ENCODE data around the gene KLK4.
"Not testable (repeated sequence)": the region's sequence is repeated elsewhere in the genome, so short reads cannot be mapped to it uniquely, and the experiment has no call there.

The KLK4 gene

DNA sequence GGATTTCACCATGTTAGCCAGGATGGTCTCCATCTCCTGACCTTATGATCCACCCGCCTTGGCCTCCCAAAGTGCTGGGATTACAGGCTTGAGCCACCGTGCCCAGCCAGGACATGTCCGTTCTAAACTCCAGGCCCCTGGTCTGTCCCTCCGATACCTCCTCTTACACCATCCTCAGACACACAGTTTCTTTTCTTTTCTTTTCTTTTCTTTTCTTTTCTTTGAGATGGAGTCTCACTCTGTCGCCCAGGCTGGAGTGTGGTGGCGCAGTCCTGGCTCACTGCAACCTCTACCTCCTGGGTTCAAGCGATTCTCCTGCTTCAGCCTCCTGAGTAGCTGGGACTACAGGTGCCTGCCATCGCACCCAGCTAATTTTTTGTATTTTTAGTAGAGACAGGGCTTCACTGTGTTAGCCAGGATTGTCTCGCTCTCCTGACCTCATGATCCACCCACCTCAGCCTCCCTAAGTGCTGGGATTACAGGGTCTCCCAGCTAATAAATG, 15.1 kb downstream of the KLK4 start:
- not testable (repeated sequence) for H3K18ac ChIP-seq (ENCODE audit: low read depth in 1 of 2, low read length in 2 of 2); H3K36me3 ChIP-seq (ENCODE audit: control insufficient read depth in 1 of 2, insufficient read depth in 2 of 2, low read depth in 1 of 2, low read length in 2 of 2); H3K14ac ChIP-seq (ENCODE audit: low read length in 2 of 2); H3K4me3 ChIP-seq (ENCODE audit: insufficient read depth in 1 of 2, low read depth in 1 of 2, low read length in 2 of 2); H2BK5ac ChIP-seq (ENCODE audit: low read depth, low read length, poor library complexity, severe bottlenecking); H3K4ac ChIP-seq (ENCODE audit: low read depth in 1 of 2, low read length in 2 of 2); H4K8ac ChIP-seq (ENCODE audit: low read length); H3K27me3 ChIP-seq (ENCODE audit: control insufficient read depth in 1 of 2, insufficient read depth in 1 of 2, low read length in 2 of 2); H2AFZ ChIP-seq (ENCODE audit: low read depth, low read length); H3K79me1 ChIP-seq (replicated peaks; ENCODE audit: low read length, poor library complexity, severe bottlenecking); H2BK15ac ChIP-seq (ENCODE audit: low read depth, poor library complexity, severe bottlenecking); H3K9me3 ChIP-seq (ENCODE audit: control insufficient read depth, low read length); DNase-seq; H3K27ac ChIP-seq (ENCODE audit: low read length, poor library complexity, severe bottlenecking); H2BK120ac ChIP-seq (ENCODE audit: low read depth, low read length); H3K23ac ChIP-seq (ENCODE audit: low read length in 2 of 2); H2BK12ac ChIP-seq (ENCODE audit: low read length in 2 of 2); H3K4me2 ChIP-seq (ENCODE audit: low read length, poor library complexity, severe bottlenecking); H4K91ac ChIP-seq (ENCODE audit: low read length); H3K4me1 ChIP-seq (ENCODE audit: control insufficient read depth, insufficient read depth, low read depth, low read length); H2AK5ac ChIP-seq (ENCODE audit: low read length, severe bottlenecking)
- H3K9ac ChIP-seq (ENCODE audit: low read length) = peak overlapping the region; percentile 21
- WGBS = 84% methylated on average over 9 of the region's 9 CpGs

DNA sequence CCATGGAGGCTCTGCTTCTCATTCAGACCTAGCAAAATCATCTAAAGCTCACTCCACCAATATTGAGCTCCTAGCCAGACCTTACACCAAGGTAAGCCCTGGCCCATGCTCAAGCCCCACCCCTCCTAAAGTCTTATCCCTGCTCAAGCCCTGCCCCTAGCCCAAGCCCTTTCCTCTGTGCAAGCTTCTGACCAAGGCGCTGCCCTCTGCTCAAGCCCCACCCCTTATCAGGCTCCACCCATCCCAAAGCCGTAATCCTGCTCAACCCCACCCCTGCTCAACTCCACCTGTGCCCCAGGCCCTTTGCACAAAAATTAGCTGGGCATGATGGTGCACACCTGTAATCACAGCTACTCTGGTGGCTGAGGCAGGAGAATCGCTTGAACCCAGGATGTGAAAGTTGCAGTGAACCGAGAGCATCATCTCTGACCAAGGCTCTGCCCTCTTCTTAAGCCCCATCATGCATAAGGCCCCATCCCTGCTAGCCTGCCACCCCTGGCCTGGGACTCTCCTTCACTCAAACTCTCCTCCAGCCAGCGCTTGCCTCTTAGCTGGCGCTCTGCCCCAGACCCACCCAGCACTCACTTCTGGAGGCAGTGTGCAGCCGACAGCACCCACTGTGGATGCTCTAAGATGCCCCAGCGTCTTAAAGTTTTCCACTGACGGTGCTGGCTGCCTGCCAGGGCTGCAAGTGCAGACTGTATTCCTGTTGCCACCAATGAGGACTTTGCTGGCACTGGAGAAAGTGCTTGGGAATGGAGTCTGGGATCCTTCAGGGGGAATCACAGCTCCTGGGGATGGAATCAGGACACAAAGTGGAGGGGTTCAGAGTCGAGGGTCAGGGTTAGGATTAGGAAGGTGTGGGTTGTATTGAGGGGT, 16.5 kb downstream of the KLK4 start:
- no peak overlapping the region for H2BK15ac ChIP-seq (ENCODE audit: low read depth, poor library complexity, severe bottlenecking)
- no peaks in the 10 kb centered on the region for H3K79me1 ChIP-seq (replicated peaks; ENCODE audit: low read length, poor library complexity, severe bottlenecking)
- H4K8ac ChIP-seq (ENCODE audit: low read length) = no peak overlapping the region
- no peak overlapping the region for H3K9ac ChIP-seq (ENCODE audit: low read length)
- H3K27ac ChIP-seq (ENCODE audit: low read length, poor library complexity, severe bottlenecking) = no peak overlapping the region
- DNase-seq = no peak
- H2AFZ ChIP-seq (ENCODE audit: low read depth, low read length) = no peak overlapping the region
- no peak overlapping the region for H3K4me2 ChIP-seq (ENCODE audit: low read length, poor library complexity, severe bottlenecking)
- H3K27me3 ChIP-seq (ENCODE audit: control insufficient read depth in 1 of 2, insufficient read depth in 1 of 2, low read length in 2 of 2) = no peaks in the 10 kb centered on the region
- H3K4me3 ChIP-seq (ENCODE audit: insufficient read depth in 1 of 2, low read depth in 1 of 2, low read length in 2 of 2) = no peak overlapping the region
- H2BK120ac ChIP-seq (ENCODE audit: low read depth, low read length) = no peak overlapping the region
- H2AK5ac ChIP-seq (ENCODE audit: low read length, severe bottlenecking) = no peak overlapping the region
- H3K4me1 ChIP-seq (ENCODE audit: control insufficient read depth, insufficient read depth, low read depth, low read length) = peaks cover 1% of the 10 kb centered on the region
- no peak overlapping the region for H3K4ac ChIP-seq (ENCODE audit: low read depth in 1 of 2, low read length in 2 of 2)
- WGBS = 52% methylated on average over 10 of the region's 10 CpGs
- H2BK12ac ChIP-seq (ENCODE audit: low read length in 2 of 2) = no peak overlapping the region
- no peak overlapping the region for H3K23ac ChIP-seq (ENCODE audit: low read length in 2 of 2)
- no peaks in the 10 kb centered on the region for H3K9me3 ChIP-seq (ENCODE audit: control insufficient read depth, low read length)
- H3K18ac ChIP-seq (ENCODE audit: low read depth in 1 of 2, low read length in 2 of 2) = no peak overlapping the region
- H3K14ac ChIP-seq (ENCODE audit: low read length in 2 of 2) = no peak overlapping the region
- no peak overlapping the region for H4K91ac ChIP-seq (ENCODE audit: low read length)
- no peak overlapping the region for H2BK5ac ChIP-seq (ENCODE audit: low read depth, low read length, poor library complexity, severe bottlenecking)
- no peaks in the 10 kb centered on the region for H3K36me3 ChIP-seq (ENCODE audit: control insufficient read depth in 1 of 2, insufficient read depth in 2 of 2, low read depth in 1 of 2, low read length in 2 of 2)

DNA sequence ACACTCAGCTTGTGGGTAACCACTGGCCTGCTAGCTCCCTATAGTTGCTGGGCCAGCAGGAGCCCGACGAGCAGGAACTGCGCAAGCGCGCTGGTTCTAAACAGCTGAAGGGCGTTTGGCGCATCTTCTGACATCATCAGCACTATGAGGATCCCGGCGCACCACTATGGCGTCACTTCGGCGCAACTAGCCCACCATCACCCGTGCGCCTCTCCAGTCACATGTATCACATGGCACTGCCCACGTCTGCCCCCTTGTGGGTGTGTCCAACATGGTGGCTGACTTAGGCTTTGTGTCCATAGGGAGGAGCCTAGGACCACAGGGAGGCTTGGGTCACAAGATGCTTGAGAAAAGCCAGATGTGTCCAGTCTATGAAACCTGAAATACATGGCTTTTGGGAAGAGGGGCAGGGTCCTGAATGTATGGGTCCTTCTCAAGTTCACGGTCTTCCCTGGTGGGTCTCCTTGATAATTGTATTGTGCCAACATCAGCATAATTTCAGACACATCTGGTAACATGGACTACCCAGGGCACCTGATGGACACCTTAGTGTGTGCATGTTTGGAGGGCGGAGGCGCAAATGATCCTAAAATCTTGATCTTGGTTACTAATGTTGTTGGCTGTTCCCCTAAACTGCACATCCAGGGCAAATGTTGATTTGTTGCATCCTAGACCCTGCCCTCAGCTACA, 18.0 kb downstream of the KLK4 start:
- Histone ChIP-seq H3K23ac (ENCODE audit: low read length in 2 of 2) (no peak overlapping the region), H3K36me3 (ENCODE audit: control insufficient read depth in 1 of 2, insufficient read depth in 2 of 2, low read depth in 1 of 2, low read length in 2 of 2) (no peaks in the 10 kb centered on the region), H3K9me3 (ENCODE audit: control insufficient read depth, low read length) (no peaks in the 10 kb centered on the region), H3K4me1 (ENCODE audit: control insufficient read depth, insufficient read depth, low read depth, low read length) (peaks cover 1% of the 10 kb centered on the region), H4K91ac (ENCODE audit: low read length) (no peak overlapping the region), H3K9ac (ENCODE audit: low read length) (no peak overlapping the region), H2BK15ac (ENCODE audit: low read depth, poor library complexity, severe bottlenecking) (no peak overlapping the region), H2AK5ac (ENCODE audit: low read length, severe bottlenecking) (no peak overlapping the region), H3K18ac (ENCODE audit: low read depth in 1 of 2, low read length in 2 of 2) (no peak overlapping the region), H3K4me2 (ENCODE audit: low read length, poor library complexity, severe bottlenecking) (no peak overlapping the region), H3K14ac (ENCODE audit: low read length in 2 of 2) (no peak overlapping the region), H4K8ac (ENCODE audit: low read length) (no peak overlapping the region), H2BK120ac (ENCODE audit: low read depth, low read length) (no peak overlapping the region), H3K27me3 (ENCODE audit: control insufficient read depth in 1 of 2, insufficient read depth in 1 of 2, low read length in 2 of 2) (peaks cover 0 to 10% of the 10 kb centered on the region in 2 experiments), H3K27ac (ENCODE audit: low read length, poor library complexity, severe bottlenecking) (no peak overlapping the region), H2BK12ac (ENCODE audit: low read length in 2 of 2) (no peak overlapping the region), H3K4me3 (ENCODE audit: insufficient read depth in 1 of 2, low read depth in 1 of 2, low read length in 2 of 2) (no peak overlapping the region), H2AFZ (ENCODE audit: low read depth, low read length) (no peak overlapping the region), H2BK5ac (ENCODE audit: low read depth, low read length, poor library complexity, severe bottlenecking) (no peak overlapping the region), H3K4ac (ENCODE audit: low read depth in 1 of 2, low read length in 2 of 2) (no peak overlapping the region), H3K79me1 (replicated peaks; ENCODE audit: low read length, poor library complexity, severe bottlenecking) (no peaks in the 10 kb centered on the region)
- WGBS = 89% methylated on average over 17 of the region's 18 CpGs
- no peak for DNase-seq

DNA sequence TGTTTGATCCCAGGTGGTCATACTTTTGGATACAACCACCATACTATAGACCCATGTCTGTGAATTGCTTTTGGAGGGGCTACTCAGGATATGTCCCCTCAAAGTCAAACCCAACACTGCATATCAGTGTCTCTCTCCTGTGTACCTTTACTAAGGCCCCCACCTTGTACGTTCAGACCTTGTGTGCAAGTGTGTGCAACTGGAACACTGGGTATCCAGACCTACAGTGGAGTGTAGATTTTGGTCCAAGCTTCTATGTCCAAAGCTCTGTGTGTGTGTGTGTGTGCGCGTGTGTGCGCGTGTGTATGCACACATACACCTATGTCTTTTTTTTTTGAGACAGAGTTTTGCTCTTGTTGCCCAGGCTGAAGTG, 20.0 kb downstream of the KLK4 start:
- no peak overlapping the region for H3K14ac ChIP-seq (ENCODE audit: low read length in 2 of 2)
- H3K79me1 ChIP-seq (replicated peaks; ENCODE audit: low read length, poor library complexity, severe bottlenecking) = no peaks in the 10 kb centered on the region
- no peak overlapping the region for H2BK12ac ChIP-seq (ENCODE audit: low read length in 2 of 2)
- H3K4me1 ChIP-seq (ENCODE audit: control insufficient read depth, insufficient read depth, low read depth, low read length) = peaks cover 1% of the 10 kb centered on the region
- no peak overlapping the region for H2BK120ac ChIP-seq (ENCODE audit: low read depth, low read length)
- no peak overlapping the region for H3K23ac ChIP-seq (ENCODE audit: low read length in 2 of 2)
- no peak overlapping the region for H3K27ac ChIP-seq (ENCODE audit: low read length, poor library complexity, severe bottlenecking)
- no peak overlapping the region for H3K18ac ChIP-seq (ENCODE audit: low read depth in 1 of 2, low read length in 2 of 2)
- H3K4me3 ChIP-seq (ENCODE audit: insufficient read depth in 1 of 2, low read depth in 1 of 2, low read length in 2 of 2) = no peak overlapping the region
- H3K4ac ChIP-seq (ENCODE audit: low read depth in 1 of 2, low read length in 2 of 2) = no peak overlapping the region
- H3K36me3 ChIP-seq (ENCODE audit: control insufficient read depth in 1 of 2, insufficient read depth in 2 of 2, low read depth in 1 of 2, low read length in 2 of 2) = no peaks in the 10 kb centered on the region
- DNase-seq = no peak
- H4K91ac ChIP-seq (ENCODE audit: low read length) = no peak overlapping the region
- H2BK15ac ChIP-seq (ENCODE audit: low read depth, poor library complexity, severe bottlenecking) = no peak overlapping the region
- no peaks in the 10 kb centered on the region for H3K9me3 ChIP-seq (ENCODE audit: control insufficient read depth, low read length)
- no peak overlapping the region for H4K8ac ChIP-seq (ENCODE audit: low read length)
- H3K9ac ChIP-seq (ENCODE audit: low read length) = no peak overlapping the region
- no peak overlapping the region for H2AK5ac ChIP-seq (ENCODE audit: low read length, severe bottlenecking)
- H2BK5ac ChIP-seq (ENCODE audit: low read depth, low read length, poor library complexity, severe bottlenecking) = no peak overlapping the region
- no peak overlapping the region for H2AFZ ChIP-seq (ENCODE audit: low read depth, low read length)
- no peak overlapping the region for H3K4me2 ChIP-seq (ENCODE audit: low read length, poor library complexity, severe bottlenecking)
- 88% methylated on average over 5 of the region's 5 CpGs for WGBS
- H3K27me3 ChIP-seq (ENCODE audit: control insufficient read depth in 1 of 2, insufficient read depth in 1 of 2, low read length in 2 of 2) = peaks cover 0 to 27% of the 10 kb centered on the region in 2 experiments

All from mesenchymal stem cell (in vitro differentiated cells and primary cell).